OCI-LY1 (cell line): ENCODE results near the gene APBB3.

Experiments used
- H2AFZ ChIP-seq: fragments of 200-600 bp; sonication (generic), shearing (Covaris generic); 2 replicates; pipeline ENCODE4 v1.6.0; 2014; ENCODE audit warnings: antibody characterized with exemption, mild to moderate bottlenecking, low read length
- H3F3A ChIP-seq: fragments of 200-600 bp; sonication (generic), shearing (Covaris generic); 2 replicates; pipeline ENCODE4 v1.6.0; 2014; ENCODE audit warnings: mild to moderate bottlenecking, antibody characterized with exemption, low read length, moderate library complexity; ENCODE audit not compliant: insufficient read depth
- H3K27ac ChIP-seq: fragments of 200-600 bp; sonication (generic); 2 replicates; pipeline ENCODE4 v1.5.1; 2014; ENCODE audit warnings: low read length, mixed run types, mild to moderate bottlenecking, low read depth; ENCODE audit not compliant: poor library complexity, severe bottlenecking
- H3K27me3 ChIP-seq: fragments of 200-600 bp; sonication (generic); 2 replicates; pipeline ENCODE4 v1.6.0; 2014; ENCODE audit warnings: antibody characterized with exemption, mild to moderate bottlenecking, low read length, moderate library complexity; ENCODE audit not compliant: insufficient read depth
- H3K36me3 ChIP-seq: fragments of 200-600 bp; sonication (generic); 2 replicates; pipeline ENCODE4 v1.6.1; 2014; ENCODE audit warnings: mild to moderate bottlenecking, antibody characterized with exemption, low read length, moderate library complexity, mixed read lengths; ENCODE audit not compliant: insufficient read depth
- H3K4me1 ChIP-seq: fragments of 200-600 bp; sonication (generic); 2 replicates; pipeline ENCODE4 v1.5.1; 2014; ENCODE audit warnings: mild to moderate bottlenecking, low read length, moderate library complexity; ENCODE audit not compliant: insufficient read depth, severe bottlenecking
- H3K4me2 ChIP-seq: fragments of 200-600 bp; sonication (generic), shearing (Covaris generic); 2 replicates; pipeline ENCODE4 v1.6.1; 2014; ENCODE audit warnings: low read length
- H3K4me3 ChIP-seq: fragments of 200-600 bp; sonication (generic); 2 replicates; pipeline ENCODE4 v1.5.1; 2014; ENCODE audit warnings: low read length, low read depth, mild to moderate bottlenecking, mixed read lengths; ENCODE audit not compliant: poor library complexity, severe bottlenecking
- H3K79me2 ChIP-seq: fragments of 200-600 bp; shearing (Covaris generic); 2 replicates; pipeline ENCODE4 v1.6.1; 2016; ENCODE audit warnings: mixed run types, low read length, mixed read lengths; ENCODE audit not compliant: insufficient read depth
- H3K9ac ChIP-seq: fragments of 200-600 bp; sonication (generic), shearing (Covaris generic); 2 replicates; pipeline ENCODE4 v1.6.1; 2014; ENCODE audit warnings: mild to moderate bottlenecking, low read length, mixed read lengths
- H3K9me2 ChIP-seq: fragments of 200-600 bp; sonication (generic), shearing (Covaris generic); 2 replicates; pipeline ENCODE4 v1.6.1; 2014; ENCODE audit warnings: low read depth, mild to moderate bottlenecking, low read length, mixed read lengths
- H3K9me3 ChIP-seq: fragments of 200-600 bp; shearing (Covaris generic); 2 replicates; pipeline ENCODE4 v1.6.1; 2014; ENCODE audit warnings: low read length, mixed read lengths
- H4K20me1 ChIP-seq: fragments of 200-600 bp; sonication (generic), shearing (Covaris generic); 2 replicates; pipeline ENCODE4 v1.6.0; 2016; ENCODE audit warnings: mild to moderate bottlenecking, low read length; ENCODE audit not compliant: insufficient read depth
- EZH2 ChIP-seq: fragments of 200-600 bp; sonication (generic), shearing (Covaris generic); IDR thresholded peaks from 2 replicates; pipeline ENCODE4 v1.8.0; 2017; ENCODE audit warnings: borderline replicate concordance, mixed run types, mild to moderate bottlenecking, antibody characterized with exemption, low read length, moderate library complexity, mixed read lengths
- TF ChIP-seq, protein P1 (sequence below): fragments of 200-600 bp; sonication (generic), shearing (Covaris generic); IDR thresholded peaks from 2 replicates; pipeline ENCODE4 v1.5.1; 2017; ENCODE audit warnings: mild to moderate bottlenecking, antibody characterized with exemption, low read length, moderate library complexity, mixed read lengths

The APBB3 gene

DNA sequence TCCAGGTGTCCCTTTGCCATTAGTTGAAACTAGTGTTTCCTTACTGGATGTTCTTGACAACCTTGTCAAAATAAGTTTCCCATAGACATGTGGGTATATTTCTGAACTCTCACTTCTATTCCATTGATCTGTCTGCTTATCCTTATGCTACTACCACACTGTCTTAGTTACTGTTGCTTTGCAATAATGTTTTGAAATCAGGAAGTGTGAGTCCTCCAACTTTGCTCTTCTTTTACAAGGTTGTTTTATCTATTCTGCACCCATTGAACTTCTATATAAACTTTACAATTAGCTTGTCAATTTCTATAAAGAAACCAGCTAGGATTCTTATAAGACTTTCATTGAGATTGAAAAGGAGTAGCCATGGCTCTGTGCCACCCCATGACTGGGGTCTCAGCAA lies 44.3 kb upstream of the APBB3 start:
- no peaks in the 10 kb centered on the region for H3K79me2 ChIP-seq
- no peaks in the 10 kb centered on the region for H3F3A ChIP-seq
- H3K27ac ChIP-seq, result no peak overlapping the region
- no peak overlapping the region for H2AFZ ChIP-seq
- no peak overlapping the region for H3K4me3 ChIP-seq
- H3K9me2 ChIP-seq, result no peaks in the 10 kb centered on the region
- no peak for TF ChIP-seq EZH2
- TF ChIP-seq, protein P1, sequence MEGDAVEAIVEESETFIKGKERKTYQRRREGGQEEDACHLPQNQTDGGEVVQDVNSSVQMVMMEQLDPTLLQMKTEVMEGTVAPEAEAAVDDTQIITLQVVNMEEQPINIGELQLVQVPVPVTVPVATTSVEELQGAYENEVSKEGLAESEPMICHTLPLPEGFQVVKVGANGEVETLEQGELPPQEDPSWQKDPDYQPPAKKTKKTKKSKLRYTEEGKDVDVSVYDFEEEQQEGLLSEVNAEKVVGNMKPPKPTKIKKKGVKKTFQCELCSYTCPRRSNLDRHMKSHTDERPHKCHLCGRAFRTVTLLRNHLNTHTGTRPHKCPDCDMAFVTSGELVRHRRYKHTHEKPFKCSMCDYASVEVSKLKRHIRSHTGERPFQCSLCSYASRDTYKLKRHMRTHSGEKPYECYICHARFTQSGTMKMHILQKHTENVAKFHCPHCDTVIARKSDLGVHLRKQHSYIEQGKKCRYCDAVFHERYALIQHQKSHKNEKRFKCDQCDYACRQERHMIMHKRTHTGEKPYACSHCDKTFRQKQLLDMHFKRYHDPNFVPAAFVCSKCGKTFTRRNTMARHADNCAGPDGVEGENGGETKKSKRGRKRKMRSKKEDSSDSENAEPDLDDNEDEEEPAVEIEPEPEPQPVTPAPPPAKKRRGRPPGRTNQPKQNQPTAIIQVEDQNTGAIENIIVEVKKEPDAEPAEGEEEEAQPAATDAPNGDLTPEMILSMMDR, result no peak
- H3K4me1 ChIP-seq, result no peaks in the 10 kb centered on the region
- H3K9me3 ChIP-seq, result no peaks in the 10 kb centered on the region
- no peaks in the 10 kb centered on the region for H4K20me1 ChIP-seq
- H3K27me3 ChIP-seq, result no peaks in the 10 kb centered on the region
- H3K9ac ChIP-seq, result no peak overlapping the region
- H3K36me3 ChIP-seq, result no peaks in the 10 kb centered on the region
- H3K4me2 ChIP-seq, result no peak overlapping the region

DNA sequence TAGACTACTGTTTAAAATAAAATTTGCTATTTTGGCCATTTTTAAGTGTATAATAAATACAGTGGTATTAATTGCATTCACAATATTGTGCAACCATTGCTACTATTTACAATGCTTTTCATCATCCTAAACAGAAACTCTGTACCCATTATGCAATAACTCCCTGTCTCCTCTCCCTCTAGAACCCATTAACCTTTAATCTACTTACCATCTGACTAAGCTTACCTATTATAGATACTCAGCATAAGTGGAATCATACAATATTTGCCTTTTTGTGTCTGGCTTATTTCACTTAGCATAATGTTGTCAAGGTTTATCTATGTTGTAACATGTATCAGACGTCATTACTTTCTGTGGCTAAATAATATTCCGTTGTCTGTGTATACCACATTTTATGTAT lies 42.6 kb upstream of the APBB3 start:
- Histone ChIP-seq H3K27me3 (no peaks in the 10 kb centered on the region), H2AFZ (no peak overlapping the region), H3K27ac (no peak overlapping the region), H3K9me3 (no peaks in the 10 kb centered on the region), H3K9me2 (no peaks in the 10 kb centered on the region), H3K36me3 (no peaks in the 10 kb centered on the region), H3K79me2 (no peaks in the 10 kb centered on the region), H3K4me3 (no peak overlapping the region), H3K4me2 (no peak overlapping the region), H3F3A (no peaks in the 10 kb centered on the region), H4K20me1 (no peaks in the 10 kb centered on the region), H3K4me1 (no peaks in the 10 kb centered on the region), H3K9ac (no peak overlapping the region)
- TF ChIP-seq, protein P1, result no peak
- no peak for TF ChIP-seq EZH2

DNA sequence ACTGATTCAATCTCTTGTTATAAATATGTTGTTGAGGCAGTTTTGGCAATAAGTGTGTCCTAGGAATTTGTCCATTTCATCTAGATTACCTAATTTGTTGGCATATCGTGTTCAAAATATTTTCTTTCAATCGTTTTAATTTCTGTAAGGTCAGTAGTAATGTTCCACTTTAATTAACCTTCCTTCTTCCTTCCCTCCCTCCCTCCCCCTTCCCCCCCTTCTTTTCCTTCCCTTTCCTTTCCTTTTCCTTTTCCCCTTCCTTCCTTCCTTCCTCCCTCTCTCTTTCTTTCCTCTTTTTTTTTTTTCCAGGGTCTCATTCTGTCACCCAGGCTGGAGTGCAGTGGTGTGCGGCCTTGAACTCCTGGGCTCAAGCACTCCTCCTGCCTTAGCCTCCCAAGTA lies 41.5 kb upstream of the APBB3 start:
- H2AFZ ChIP-seq, result no peak overlapping the region
- no peaks in the 10 kb centered on the region for H3K79me2 ChIP-seq
- no peak overlapping the region for H3K27ac ChIP-seq
- no peak overlapping the region for H3K4me2 ChIP-seq
- no peak overlapping the region for H3K4me3 ChIP-seq
- H3K4me1 ChIP-seq, result no peaks in the 10 kb centered on the region
- TF ChIP-seq, protein P1, result no peak
- no peak for TF ChIP-seq EZH2
- no peaks in the 10 kb centered on the region for H4K20me1 ChIP-seq
- H3F3A ChIP-seq, result no peaks in the 10 kb centered on the region
- no peaks in the 10 kb centered on the region for H3K27me3 ChIP-seq
- H3K9ac ChIP-seq, result no peak overlapping the region
- H3K36me3 ChIP-seq, result no peaks in the 10 kb centered on the region
- H3K9me3 ChIP-seq, result no peaks in the 10 kb centered on the region
- no peaks in the 10 kb centered on the region for H3K9me2 ChIP-seq
